Measurements from ENCODE around the gene LZTFL1. TPM values are rescaled to one million over a fixed set of nuclear protein-coding genes. Genes with fewer than 3 reads are reported as not detected.
"Not testable (repeated sequence)": the region's sequence is repeated elsewhere in the genome, so short reads cannot be mapped to it uniquely, and the experiment has no call there.

LZTFL1 gene
- total and polyA plus RNA-seq, 12 donors: 2.6 to 12.2 (median 7.6) TPM

DNA sequence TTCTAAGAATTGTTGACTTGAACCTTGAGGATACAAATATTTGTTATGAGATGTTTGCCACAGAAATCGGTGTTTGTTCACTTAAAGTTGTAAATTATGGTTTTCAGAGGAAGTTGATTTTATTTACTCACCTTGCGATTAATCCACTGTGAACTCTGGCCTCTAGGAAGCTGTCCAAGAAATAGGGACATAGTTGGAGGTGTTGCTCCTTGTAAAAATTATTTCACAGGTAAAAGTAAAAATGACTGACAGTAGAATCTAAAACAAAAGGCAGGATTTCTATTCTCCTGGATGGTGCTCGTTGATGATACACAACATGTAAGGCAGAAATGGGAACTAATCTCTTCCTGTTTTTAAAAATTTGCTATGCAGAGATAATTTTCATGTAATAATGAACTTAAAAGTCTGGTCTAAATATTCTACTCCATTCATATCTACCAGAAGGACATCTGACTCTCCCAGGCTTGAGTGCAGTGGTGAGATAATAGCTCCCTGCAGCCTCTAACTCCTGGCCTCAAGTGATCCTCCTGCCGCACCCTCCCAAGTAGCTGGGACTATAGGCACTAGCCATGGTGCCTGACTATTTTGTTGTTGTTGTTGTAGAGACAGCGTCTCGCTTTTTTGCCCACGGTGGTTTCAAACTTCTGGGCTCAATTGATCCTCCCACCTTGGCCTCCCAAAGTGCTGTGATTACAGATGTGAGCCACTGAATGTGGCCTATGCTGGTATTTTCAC lies 17.1 kb upstream of the LZTFL1 start:
- Histone ChIP-seq H3K4me3 (no peak overlapping the region), H3K9me3 (peaks cover 0 to 30% (median 5%) of the 10 kb centered on the region in 11 donors), H3K4me1 (no peaks in the 10 kb centered on the region), H3K27me3 (peaks cover 0 to 4% (median 0%) of the 10 kb centered on the region in 7 donors), H3K27ac (no peak overlapping the region), H3K36me3 (no peaks in the 10 kb centered on the region)
- intact Hi-C loops (cut with DNase I): no loop called here
- TF ChIP-seq, protein P1, sequence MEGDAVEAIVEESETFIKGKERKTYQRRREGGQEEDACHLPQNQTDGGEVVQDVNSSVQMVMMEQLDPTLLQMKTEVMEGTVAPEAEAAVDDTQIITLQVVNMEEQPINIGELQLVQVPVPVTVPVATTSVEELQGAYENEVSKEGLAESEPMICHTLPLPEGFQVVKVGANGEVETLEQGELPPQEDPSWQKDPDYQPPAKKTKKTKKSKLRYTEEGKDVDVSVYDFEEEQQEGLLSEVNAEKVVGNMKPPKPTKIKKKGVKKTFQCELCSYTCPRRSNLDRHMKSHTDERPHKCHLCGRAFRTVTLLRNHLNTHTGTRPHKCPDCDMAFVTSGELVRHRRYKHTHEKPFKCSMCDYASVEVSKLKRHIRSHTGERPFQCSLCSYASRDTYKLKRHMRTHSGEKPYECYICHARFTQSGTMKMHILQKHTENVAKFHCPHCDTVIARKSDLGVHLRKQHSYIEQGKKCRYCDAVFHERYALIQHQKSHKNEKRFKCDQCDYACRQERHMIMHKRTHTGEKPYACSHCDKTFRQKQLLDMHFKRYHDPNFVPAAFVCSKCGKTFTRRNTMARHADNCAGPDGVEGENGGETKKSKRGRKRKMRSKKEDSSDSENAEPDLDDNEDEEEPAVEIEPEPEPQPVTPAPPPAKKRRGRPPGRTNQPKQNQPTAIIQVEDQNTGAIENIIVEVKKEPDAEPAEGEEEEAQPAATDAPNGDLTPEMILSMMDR (IDR thresholded peaks at IDR 0.05): no peak
- ATAC-seq: no peak
- DNase-seq: no peak
- 81 to 83% methylated on average over 7 of the region's 7 CpGs for WGBS, 2 donors

DNA sequence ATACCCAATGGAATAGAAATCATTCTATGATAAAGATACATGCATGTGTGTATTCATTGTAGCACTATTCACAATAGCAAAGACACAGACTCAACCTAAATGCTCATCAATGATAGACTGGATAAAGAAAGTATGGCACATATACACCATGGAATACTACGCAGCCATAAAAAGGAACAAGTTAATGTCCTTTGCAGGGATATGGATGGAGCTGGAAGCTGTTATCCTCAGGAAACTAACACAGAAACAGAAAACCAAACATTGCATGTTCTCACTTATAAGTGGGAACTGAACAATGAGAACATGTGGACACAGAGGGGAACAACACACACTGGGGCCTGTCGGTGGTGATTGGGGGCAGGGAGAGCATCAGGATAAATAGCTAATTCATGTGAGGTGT lies 15.1 kb upstream of the LZTFL1 start:
- H3K4me3 ChIP-seq; H3K4me1 ChIP-seq; DNase-seq; H3K27me3 ChIP-seq; H3K36me3 ChIP-seq; H3K27ac ChIP-seq; intact Hi-C loops (cut with DNase I); ATAC-seq: not testable (repeated sequence)
- peaks cover 0 to 21% (median 0%) of the 10 kb centered on the region in 11 donors for H3K9me3 ChIP-seq
- WGBS, 2 donors: 81 to 93% methylated on average over 2 of the region's 2 CpGs

DNA sequence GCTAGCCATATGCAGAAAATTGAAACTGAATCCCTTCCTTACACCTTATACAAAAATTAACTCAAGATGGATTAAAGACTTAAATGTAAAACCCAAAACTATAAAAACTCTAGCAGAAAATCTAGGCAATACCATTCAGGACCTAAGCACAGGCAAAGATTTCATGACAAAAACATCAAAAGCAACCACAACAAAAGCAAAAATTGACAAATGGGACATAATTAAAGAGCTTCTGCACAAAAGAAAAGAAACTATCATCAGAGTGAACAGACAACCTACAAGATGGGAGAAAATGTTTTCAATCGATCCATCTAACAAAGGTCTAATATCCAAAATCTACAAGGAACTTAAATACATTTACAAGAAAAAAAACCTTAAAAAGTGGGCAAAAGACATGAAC lies 14.4 kb upstream of the LZTFL1 start:
- H3K36me3 ChIP-seq; intact Hi-C loops (cut with DNase I); DNase-seq; H3K27ac ChIP-seq; H3K4me3 ChIP-seq; H3K4me1 ChIP-seq; ATAC-seq: not testable (repeated sequence)
- H3K27me3 ChIP-seq: peaks cover 0 to 12% (median 0%) of the 10 kb centered on the region in 7 donors
- 91 to 100% methylated on average over 1 of the region's 1 CpG for WGBS, 2 donors
- H3K9me3 ChIP-seq: peaks cover 0 to 21% (median 0%) of the 10 kb centered on the region in 11 donors

DNA sequence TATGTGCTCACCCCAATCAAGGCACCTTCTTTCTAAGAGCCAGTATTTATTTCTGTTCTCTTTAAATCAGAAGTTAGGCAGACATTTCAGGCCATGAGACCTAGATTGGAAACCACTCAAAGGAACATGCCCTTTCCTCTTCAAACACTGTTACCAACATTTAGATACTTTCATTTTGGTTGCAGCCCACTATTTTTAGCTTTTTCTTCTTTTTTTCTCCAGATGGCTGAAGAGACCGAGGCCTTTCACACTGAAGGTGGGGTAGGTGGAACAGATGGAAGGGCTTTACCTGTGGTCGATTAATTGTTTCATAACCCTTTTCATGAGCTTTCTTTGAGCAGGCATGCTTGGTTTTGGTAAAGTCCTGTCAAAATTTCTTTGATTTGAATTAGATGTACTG lies 10.9 kb upstream of the LZTFL1 start:
- H3K36me3 ChIP-seq: no peaks in the 10 kb centered on the region
- H3K4me1 ChIP-seq: peaks cover 0 to 8% (median 0%) of the 10 kb centered on the region in 9 donors
- intact Hi-C loops (cut with DNase I): no loop called here
- peaks cover 0 to 22% (median 0%) of the 10 kb centered on the region in 7 donors for H3K27me3 ChIP-seq
- no peak for ATAC-seq
- no peak overlapping the region for H3K4me3 ChIP-seq
- DNase-seq: no peak
- TF ChIP-seq, protein P1 (IDR thresholded peaks at IDR 0.05): no peak
- WGBS, 2 donors: 76 to 82% methylated on average over 2 of the region's 2 CpGs
- H3K27ac ChIP-seq: no peak overlapping the region
- H3K9me3 ChIP-seq: peaks cover 0 to 21% (median 0%) of the 10 kb centered on the region in 11 donors

DNA sequence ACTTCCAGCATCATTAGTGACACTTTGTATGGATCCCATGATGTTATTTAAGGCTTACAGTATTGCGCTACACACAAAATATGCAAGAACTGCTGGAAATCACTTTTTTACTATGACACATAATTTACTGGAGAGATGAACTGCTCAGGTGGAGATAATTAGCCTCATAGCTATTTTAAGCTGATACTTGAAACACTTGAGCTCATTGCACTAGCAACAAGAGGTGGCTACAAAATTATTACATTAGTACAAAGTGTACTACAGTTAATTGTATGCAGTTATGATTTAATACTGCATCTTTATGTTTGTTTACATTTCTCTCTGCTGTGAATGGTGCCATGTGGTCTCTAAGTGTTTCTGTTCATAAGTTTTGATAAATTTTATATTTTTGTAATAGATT lies 6.5 kb upstream of the LZTFL1 start:
- 51 to 84% methylated on average over 1 of the region's 1 CpG for WGBS, 2 donors
- no peak overlapping the region for H3K27ac ChIP-seq
- H3K4me1 ChIP-seq: peaks cover 0 to 10% (median 0%) of the 10 kb centered on the region in 9 donors
- intact Hi-C loops (cut with DNase I): loop anchor here in 2 of 10 donors (10.0 kb wide), 1 partner anchor 226 kb away; no protein-coding TSS in a partner anchor
- no peaks in the 10 kb centered on the region for H3K36me3 ChIP-seq
- no peak overlapping the region for H3K4me3 ChIP-seq
- ATAC-seq: peak in 1 of 8 donors; percentile 64
- H3K9me3 ChIP-seq: no peaks in the 10 kb centered on the region
- peaks cover 0 to 18% (median 0%) of the 10 kb centered on the region in 7 donors for H3K27me3 ChIP-seq
- DNase-seq: no peak
- TF ChIP-seq, protein P1 (IDR thresholded peaks at IDR 0.05): no peak

Data from heart right ventricle (tissue), 16 donors.